ENCODE measurements around the gene TLR10.

The TLR10 gene

GRCh38 chr4:38765382-38765781 lies 17.4 kb downstream of the TLR10 start:
- no peak for DNase-seq

- no peak for DNase-seq
Measured at GRCh38 chr4:38764277-38764676, 18.5 kb downstream of the TLR10 start.

GRCh38 chr4:38762560-38762959 lies 20.2 kb downstream of the TLR10 start:
- no peak for DNase-seq

GRCh38 chr4:38759790-38760122 lies 23.0 kb downstream of the TLR10 start:
- no peak for DNase-seq

- DNase-seq = peak; percentile 6
Measured at GRCh38 chr4:38759113-38759789, 23.5 kb downstream of the TLR10 start.

GRCh38 chr4:38757945-38758600 lies 24.7 kb downstream of the TLR10 start:
- DNase-seq = no peak

- DNase-seq = no peak
Measured at GRCh38 chr4:38752941-38753806, 29.6 kb downstream of the TLR10 start.

GRCh38 chr4:38752372-38752940 lies 30.3 kb downstream of the TLR10 start:
- no peak for DNase-seq

- no peak for DNase-seq
Measured at GRCh38 chr4:38751341-38752010, 31.3 kb downstream of the TLR10 start.

- DNase-seq = no peak
Measured at GRCh38 chr4:38749336-38749735, 33.5 kb downstream of the TLR10 start.

- no peak for DNase-seq
Measured at GRCh38 chr4:38747629-38748028, 35.2 kb downstream of the TLR10 start.

- no peak for DNase-seq
Measured at GRCh38 chr4:38745881-38746280, 36.9 kb downstream of the TLR10 start.

GRCh38 chr4:38743866-38744265 lies 38.9 kb downstream of the TLR10 start:
- no peak for DNase-seq

- DNase-seq = no peak
Measured at GRCh38 chr4:38740303-38740702, 42.5 kb downstream of the TLR10 start.

- DNase-seq = no peak
Measured at GRCh38 chr4:38738940-38739803, 43.6 kb downstream of the TLR10 start.

GRCh38 chr4:38735870-38736269 lies 46.9 kb downstream of the TLR10 start:
- DNase-seq = no peak

- DNase-seq = no peak
Measured at GRCh38 chr4:38734911-38735310, 47.9 kb downstream of the TLR10 start.

- no peak for DNase-seq
Measured at GRCh38 chr4:38734446-38734845, 48.3 kb downstream of the TLR10 start.

- DNase-seq = no peak
Measured at GRCh38 chr4:38733663-38734062, 49.1 kb downstream of the TLR10 start.

GRCh38 chr4:38730830-38731646 lies 51.8 kb downstream of the TLR10 start:
- DNase-seq = peak; percentile 23

- no peak for DNase-seq
Measured at GRCh38 chr4:38730493-38730829, 52.3 kb downstream of the TLR10 start.

Measured in NCI-H1105 treated with DMSO at 0.1 percent for 48 hours (cell line).